ENCODE results near the gene UBL4A.
A peak's percentile ranks its signal among the peaks of the same experiment; 100 is the strongest.
"Not testable (repeated sequence)": the region's sequence is repeated elsewhere in the genome, so short reads cannot be mapped to it uniquely, and the experiment has no call there.

UBL4A gene

GRCh38 chrX:154507673-154508383, 21.4 kb upstream of the UBL4A start:
- DNase-seq, result no peak

GRCh38 chrX:154506483-154507332, 20.3 kb upstream of the UBL4A start:
- no peak for DNase-seq

- DNase-seq, result no peak
Observed at GRCh38 chrX:154505734-154506133, 19.3 kb upstream of the UBL4A start.

GRCh38 chrX:154502989-154503388, 16.6 kb upstream of the UBL4A start:
- DNase-seq, result no peak

GRCh38 chrX:154502098-154502497, 15.7 kb upstream of the UBL4A start:
- no peak for DNase-seq

- DNase-seq, result not testable (repeated sequence)
Observed at GRCh38 chrX:154501423-154501822, 15.0 kb upstream of the UBL4A start.

GRCh38 chrX:154496591-154497137, 10.2 kb upstream of the UBL4A start:
- DNase-seq, result not testable (repeated sequence)

- DNase-seq, result no peak
Observed at GRCh38 chrX:154495472-154495922, 9.1 kb upstream of the UBL4A start.

GRCh38 chrX:154494715-154495114, 8.3 kb upstream of the UBL4A start:
- DNase-seq, result no peak

- peak; percentile 90 to 97 for DNase-seq
Observed at GRCh38 chrX:154490414-154491083, 4.1 kb upstream of the UBL4A start, which contains the start of gene SLC10A3. Gene SLC10A3, minus strand, starts transcription at chrX:154490629. Its CDS starts 1,689 bp downstream, at chrX:154488940.

- DNase-seq, result peak; percentile 13 to 24
Observed at GRCh38 chrX:154490021-154490413, 3.6 kb upstream of the UBL4A start.

- no peak for DNase-seq
Observed at GRCh38 chrX:154489182-154489581, 2.8 kb upstream of the UBL4A start.

- no peak for DNase-seq
Observed at GRCh38 chrX:154488336-154489075, 2.1 kb upstream of the UBL4A start.

- no peak for DNase-seq
Observed at GRCh38 chrX:154487518-154488290, 1.3 kb upstream of the UBL4A start.

- no peak for DNase-seq
Observed at GRCh38 chrX:154486052-154486395, 391 bp downstream of the UBL4A start.

- DNase-seq, result peak in 1 of 2 experiments; percentile 25
Observed at GRCh38 chrX:154485150-154486051, 1.0 kb downstream of the UBL4A start.

- DNase-seq, result no peak
Observed at GRCh38 chrX:154484255-154485149, 1.9 kb downstream of the UBL4A start.

GRCh38 chrX:154483325-154483724, 3.1 kb downstream of the UBL4A start:
- DNase-seq, result no peak

- no peak for DNase-seq
Observed at GRCh38 chrX:154482786-154483185, 3.6 kb downstream of the UBL4A start.
